ENCODE data around the gene ZNF506.
A peak's percentile ranks its signal among the peaks of the same experiment; 100 is the strongest.

DNA sequence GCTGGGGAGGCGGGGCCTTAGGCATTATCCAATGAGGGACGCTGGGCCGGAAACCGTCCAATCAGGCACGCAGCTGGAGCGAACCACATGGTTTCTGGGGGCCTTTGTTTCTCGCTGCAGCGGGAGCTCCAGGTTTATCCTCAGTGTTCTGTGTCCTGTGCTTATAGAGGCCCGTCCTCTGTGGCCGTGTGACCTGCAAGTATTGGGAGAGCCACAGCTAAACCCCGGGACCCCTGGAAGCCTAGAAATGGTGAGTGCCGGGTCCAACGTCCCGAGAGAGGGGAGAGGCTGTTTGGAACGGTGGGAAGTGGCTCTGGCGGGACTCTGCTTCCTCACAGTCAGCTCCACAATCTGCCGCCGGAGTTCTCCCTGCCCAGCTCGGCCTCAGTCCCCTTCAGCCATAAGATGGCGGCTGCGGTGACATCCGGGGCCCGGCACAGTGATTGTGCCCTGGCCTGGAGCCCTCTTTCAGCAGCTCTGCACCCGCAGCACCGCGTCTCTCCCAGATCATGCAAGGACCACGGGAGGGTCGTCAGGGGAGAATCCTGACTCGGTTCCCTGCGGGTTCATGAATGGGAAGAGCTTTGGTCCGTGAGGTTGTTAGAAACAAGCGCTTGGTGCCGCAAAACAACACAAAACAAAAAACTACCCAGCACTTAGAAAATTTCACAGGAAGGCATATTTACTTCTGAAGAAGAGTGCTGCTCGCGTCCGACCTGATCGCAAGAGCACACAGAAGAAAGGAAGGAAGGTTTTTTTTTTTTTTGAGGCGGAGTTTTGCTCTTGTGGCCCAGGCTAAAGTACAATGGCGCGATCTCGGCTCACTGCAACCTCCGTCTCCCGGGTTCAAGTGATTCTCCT lies 44.4 kb upstream of the ZNF506 start, which contains the start of gene ZNF253:
- TF ChIP-seq, protein P1, sequence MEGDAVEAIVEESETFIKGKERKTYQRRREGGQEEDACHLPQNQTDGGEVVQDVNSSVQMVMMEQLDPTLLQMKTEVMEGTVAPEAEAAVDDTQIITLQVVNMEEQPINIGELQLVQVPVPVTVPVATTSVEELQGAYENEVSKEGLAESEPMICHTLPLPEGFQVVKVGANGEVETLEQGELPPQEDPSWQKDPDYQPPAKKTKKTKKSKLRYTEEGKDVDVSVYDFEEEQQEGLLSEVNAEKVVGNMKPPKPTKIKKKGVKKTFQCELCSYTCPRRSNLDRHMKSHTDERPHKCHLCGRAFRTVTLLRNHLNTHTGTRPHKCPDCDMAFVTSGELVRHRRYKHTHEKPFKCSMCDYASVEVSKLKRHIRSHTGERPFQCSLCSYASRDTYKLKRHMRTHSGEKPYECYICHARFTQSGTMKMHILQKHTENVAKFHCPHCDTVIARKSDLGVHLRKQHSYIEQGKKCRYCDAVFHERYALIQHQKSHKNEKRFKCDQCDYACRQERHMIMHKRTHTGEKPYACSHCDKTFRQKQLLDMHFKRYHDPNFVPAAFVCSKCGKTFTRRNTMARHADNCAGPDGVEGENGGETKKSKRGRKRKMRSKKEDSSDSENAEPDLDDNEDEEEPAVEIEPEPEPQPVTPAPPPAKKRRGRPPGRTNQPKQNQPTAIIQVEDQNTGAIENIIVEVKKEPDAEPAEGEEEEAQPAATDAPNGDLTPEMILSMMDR (IDR thresholded peaks at IDR 0.05; ENCODE audit: poor library complexity) = peak; percentile 13
- TF ChIP-seq EZH2phosphoT487 (IDR thresholded peaks at IDR 0.05; ENCODE audit: low read depth, severe bottlenecking, unreplicated experiment) (no peak), EZH2 (IDR thresholded peaks at IDR 0.05; ENCODE audit: borderline replicate concordance) (no peak)
